GDM1 (cell line): Measurements from ENCODE around the gene GTPBP3.

Source experiments
- DNase-seq: peaks from one replicate; lab custom pipeline; 2025; lab: John Stamatoyannopoulos, UW

The GTPBP3 gene

DNA sequence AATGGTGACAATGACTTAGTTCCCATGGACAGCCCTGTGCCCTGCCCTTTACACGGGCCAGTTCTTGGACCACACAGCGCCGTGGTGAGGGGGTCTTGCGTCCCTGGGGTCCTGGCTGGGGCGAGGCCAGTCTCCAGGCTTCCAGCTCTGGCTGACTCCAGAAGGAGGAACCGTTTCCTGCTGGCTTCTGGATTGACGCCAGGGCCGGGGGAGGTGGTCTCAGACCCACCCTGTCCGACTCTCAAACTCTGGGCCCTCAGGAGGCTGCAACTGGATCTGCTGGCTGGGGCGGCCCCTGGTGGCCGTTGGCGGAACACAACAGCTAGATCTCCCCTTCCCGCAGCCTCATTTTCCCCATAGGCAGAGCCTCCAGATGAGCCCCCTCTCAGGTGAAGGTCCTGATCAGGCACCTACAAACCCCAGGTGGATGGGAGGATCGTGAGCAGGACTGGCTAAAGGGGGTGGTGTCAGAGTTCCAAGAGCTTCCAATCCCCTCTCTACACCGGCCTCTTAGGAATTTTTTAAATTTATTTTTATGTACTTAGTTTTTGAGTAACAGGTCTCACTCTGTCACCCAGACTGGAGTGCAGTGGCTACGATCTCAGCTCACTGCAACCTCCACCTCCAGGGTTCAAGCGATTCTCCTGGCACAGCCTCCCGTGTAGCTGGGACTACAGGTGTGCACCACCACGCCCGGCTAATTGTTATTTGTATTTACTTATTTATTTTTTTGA is 48.7 kb downstream of the GTPBP3 start:
- peak; percentile 49 for DNase-seq

DNA sequence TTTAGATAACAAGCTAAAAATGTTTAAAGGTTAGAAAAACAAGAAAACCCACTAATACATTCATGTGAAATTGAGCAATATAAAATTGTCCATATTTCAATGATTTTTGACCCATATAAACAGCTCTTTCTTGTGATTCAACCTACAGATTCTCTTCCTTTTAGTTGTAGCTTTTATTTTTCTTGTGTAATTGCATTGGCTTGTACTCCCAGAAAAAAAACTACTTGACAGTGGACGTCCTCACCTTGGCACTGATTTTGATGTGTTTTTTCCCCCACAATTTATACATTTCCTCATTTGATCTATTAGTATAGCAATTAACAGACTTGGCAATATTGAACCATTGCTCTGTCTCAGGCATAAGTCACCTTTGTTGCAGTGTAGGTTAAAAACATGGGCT is 51.9 kb downstream of the GTPBP3 start:
- no peak for DNase-seq

- DNase-seq = no peak
Observed at GRCh38 chr19:17389957-17390664, 52.8 kb downstream of the GTPBP3 start.

- peak; percentile 91 for DNase-seq
Observed at GRCh38 chr19:17390665-17391370, 53.5 kb downstream of the GTPBP3 start.

DNA sequence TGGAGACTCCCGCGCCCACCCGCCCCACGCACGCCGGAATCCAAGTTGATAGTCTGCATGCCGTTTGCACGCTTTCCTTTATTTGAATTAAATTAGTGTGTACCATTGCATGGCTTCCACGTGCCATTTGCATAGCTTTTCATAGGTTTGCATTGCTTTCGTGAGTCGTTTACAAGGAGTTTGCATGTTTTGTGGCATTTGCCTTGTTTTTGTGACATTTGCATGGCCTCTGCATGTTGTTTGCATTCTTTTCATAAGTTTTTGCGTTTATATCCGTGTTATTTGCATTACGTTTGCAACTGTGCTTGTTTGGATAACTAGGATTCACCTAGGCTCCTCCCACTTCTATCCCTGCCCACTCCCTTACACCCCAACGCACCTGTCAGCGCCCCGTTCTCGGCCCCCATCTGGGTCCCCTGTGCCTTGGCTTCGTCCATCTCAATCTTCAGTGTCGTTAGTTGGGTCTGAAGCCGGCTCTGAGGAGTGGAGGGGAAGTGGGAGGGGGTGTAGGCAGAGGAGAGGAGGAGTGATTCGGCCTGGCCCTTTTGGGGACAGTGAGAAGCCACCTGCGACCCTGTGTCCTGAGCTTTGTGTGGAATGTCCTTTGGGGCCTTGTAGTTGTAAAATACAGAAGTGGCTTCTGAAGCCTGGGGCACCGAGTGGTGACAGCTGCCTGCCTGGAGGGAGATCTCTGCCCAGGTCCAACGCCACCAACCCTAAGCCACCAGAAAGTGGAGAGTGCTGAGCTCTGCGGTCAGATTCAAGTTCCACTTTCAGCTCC is 54.2 kb downstream of the GTPBP3 start:
- peak; percentile 45 for DNase-seq
